Esophagus (tissue), 2 donors: ENCODE data around the gene PINLYP. TPM values are rescaled to one million over a fixed set of nuclear protein-coding genes. Genes with fewer than 3 reads are reported as not detected.
"Not testable (repeated sequence)": the region's sequence is repeated elsewhere in the genome, so short reads cannot be mapped to it uniquely, and the experiment has no call there.

Source experiments
- H3K27ac ChIP-seq, 2 donors: one replicate each; pipeline ENCODE4 v1.5.1; 2013; ENCODE audit warnings: low read depth in 2 of 2, mild to moderate bottlenecking in 2 of 2, inconsistent platforms in 1 of 2, low read length in 1 of 2, moderate library complexity in 1 of 2
- H3K27me3 ChIP-seq, 2 donors: one replicate each; pipeline ENCODE4 v1.6.1; 2013; ENCODE audit warnings: low read length in 2 of 2, control low read depth in 1 of 2, mild to moderate bottlenecking in 1 of 2; ENCODE audit not compliant: insufficient read depth in 2 of 2, control insufficient read depth in 1 of 2
- H3K36me3 ChIP-seq, 2 donors: one replicate each; pipeline ENCODE4 v1.6.1; 2013; ENCODE audit warnings: low read length in 1 of 2; ENCODE audit not compliant: control insufficient read depth in 2 of 2, insufficient read depth in 2 of 2
- H3K4me1 ChIP-seq, 2 donors: one replicate each; pipeline ENCODE4 v1.6.1; 2013; ENCODE audit warnings: low read length in 1 of 2; ENCODE audit not compliant: control insufficient read depth in 2 of 2, insufficient read depth in 2 of 2
- H3K4me3 ChIP-seq, 2 donors: one replicate each; pipeline ENCODE4 v1.5.1; 2013; ENCODE audit warnings: low read length in 2 of 2, mild to moderate bottlenecking in 2 of 2, low read depth in 1 of 2, moderate library complexity in 1 of 2
- H3K9me3 ChIP-seq, 2 donors: one replicate each; pipeline ENCODE4 v1.6.1; 2013; ENCODE audit warnings: mild to moderate bottlenecking in 2 of 2, low read depth in 1 of 2, low read length in 1 of 2, moderate library complexity in 1 of 2; ENCODE audit not compliant: control insufficient read depth in 2 of 2, insufficient read depth in 1 of 2
- WGBS, 2 donors: extraction: QIAGEN DNeasy Blood & Tissue Kit; methylation state at CpG; one replicate each; pipeline ENCODE4 v1.1.7; 2013; 5-methylcytosine and 5-hydroxymethylcytosine counted together
- polyA plus RNA-seq, 2 donors: library from polyadenylated mRNA; stranded (reverse); fragments of 200-250 nt; gene quantifications; one replicate each; pipeline ENCODE4 v1.2.3, GENCODE V29; 2013
- donor health status: healthy with polysubstance abuse.
- donor health status: Bipolar disorder and iron deficiency.

The PINLYP gene
- polyA plus RNA-seq, 2 donors = 13.5 to 17.6 TPM

DNA sequence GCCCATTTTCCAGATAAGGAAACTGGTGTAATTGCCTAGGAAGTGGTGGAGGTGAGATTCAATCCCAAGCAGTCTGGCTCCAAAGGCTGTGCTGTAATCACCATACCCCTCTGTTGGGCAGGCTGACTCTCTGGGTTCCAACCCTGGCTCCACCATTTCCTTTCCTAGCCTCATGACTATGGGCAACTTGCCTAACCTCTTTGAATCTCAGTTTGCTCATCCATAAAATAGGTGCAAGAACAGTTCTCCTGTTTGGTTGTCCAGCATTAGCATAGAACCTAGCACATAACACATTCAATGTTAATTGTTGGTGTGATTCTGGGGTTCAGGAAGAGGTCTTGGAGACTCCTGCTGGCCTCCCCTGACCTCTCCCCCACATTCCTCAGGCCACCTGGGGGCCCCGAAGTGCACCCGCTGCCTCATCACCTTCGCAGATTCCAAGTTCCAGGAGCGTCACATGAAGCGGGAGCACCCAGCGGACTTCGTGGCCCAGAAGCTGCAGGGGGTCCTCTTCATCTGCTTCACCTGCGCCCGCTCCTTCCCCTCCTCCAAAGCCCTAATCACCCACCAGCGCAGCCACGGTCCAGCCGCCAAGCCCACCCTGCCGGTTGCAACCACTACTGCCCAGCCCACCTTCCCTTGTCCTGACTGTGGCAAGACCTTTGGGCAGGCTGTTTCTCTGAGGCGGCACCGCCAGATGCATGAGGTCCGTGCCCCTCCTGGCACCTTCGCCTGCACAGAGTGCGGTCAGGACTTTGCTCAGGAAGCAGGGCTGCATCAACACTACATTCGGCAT, 23.0 kb downstream of the PINLYP start:
- no peak overlapping the region for H3K4me3 ChIP-seq
- H3K27me3 ChIP-seq = no peaks in the 10 kb centered on the region
- H3K4me1 ChIP-seq = peaks cover 7 to 8% of the 10 kb centered on the region in 2 donors
- H3K27ac ChIP-seq = no peak overlapping the region
- 93 to 95% methylated on average over 19 of the region's 19 CpGs for whole genome bisulfite sequencing, 2 donors
- H3K9me3 ChIP-seq = no peaks in the 10 kb centered on the region
- H3K36me3 ChIP-seq = peaks cover 10 to 12% of the 10 kb centered on the region in 2 donors

DNA sequence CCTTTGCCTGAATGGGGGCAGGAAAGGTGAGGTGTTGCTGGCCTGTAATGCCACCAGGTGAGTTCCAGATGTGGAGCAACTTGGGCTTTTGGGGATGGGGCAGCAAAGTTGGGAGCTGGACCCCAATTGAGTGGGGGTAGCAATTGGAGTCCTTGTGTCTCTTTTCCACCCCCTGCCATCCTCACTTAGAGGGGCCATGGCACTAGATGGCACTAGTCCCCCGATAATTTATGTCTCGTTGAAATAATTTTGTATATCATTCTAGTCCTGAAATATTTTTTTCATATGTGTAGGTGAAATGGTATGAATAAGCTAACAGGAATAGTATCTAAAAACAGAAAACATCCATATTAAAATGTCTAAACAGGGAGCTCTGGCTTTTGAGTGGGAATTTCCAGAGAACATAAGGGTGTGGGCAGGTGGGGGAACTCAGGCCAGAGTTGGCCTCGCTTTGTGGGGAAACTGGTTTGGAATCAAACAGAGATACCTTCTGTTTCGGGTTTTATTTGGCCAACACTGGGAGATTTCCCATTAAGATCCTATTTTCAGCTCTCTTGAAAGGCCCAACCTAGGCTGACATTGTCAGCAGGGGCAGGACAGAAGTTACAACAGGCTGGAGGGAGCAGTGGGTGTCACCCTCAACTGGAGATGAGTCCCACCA, 24.2 kb downstream of the PINLYP start:
- Histone ChIP-seq H3K9me3 (no peaks in the 10 kb centered on the region), H3K36me3 (peaks cover 10% of the 10 kb centered on the region in 2 donors), H3K27me3 (no peaks in the 10 kb centered on the region), H3K4me3 (no peak overlapping the region), H3K4me1 (peaks cover 7 to 8% of the 10 kb centered on the region in 2 donors), H3K27ac (no peak overlapping the region)
- 60 to 74% methylated on average over 4 of the region's 4 CpGs for WGBS, 2 donors

DNA sequence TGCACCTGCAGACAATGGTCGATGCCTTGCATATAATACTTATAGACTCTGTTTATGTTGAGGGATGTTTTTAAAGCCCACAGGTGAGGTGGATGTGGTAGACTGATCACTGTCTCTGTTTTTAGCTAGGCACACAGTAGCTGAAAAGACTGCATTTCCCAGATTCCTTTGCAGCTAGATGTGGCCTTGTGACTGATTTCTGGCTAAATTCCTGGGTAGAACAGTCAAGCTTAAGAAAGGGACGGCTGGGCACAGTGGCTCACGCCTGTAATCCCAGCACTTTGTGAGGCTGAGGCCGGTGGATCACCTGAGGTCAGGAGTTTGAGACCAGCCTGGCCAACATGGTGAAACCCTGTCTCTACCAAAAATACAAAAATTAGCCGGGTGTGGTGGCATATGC, 24.7 kb downstream of the PINLYP start:
- H3K27ac ChIP-seq, H3K4me1 ChIP-seq, H3K9me3 ChIP-seq, H3K4me3 ChIP-seq, H3K27me3 ChIP-seq: not testable (repeated sequence)
- peaks cover 10 to 12% of the 10 kb centered on the region in 2 donors for H3K36me3 ChIP-seq
- WGBS, 2 donors = 70 to 71% methylated on average over 5 of the region's 5 CpGs

DNA sequence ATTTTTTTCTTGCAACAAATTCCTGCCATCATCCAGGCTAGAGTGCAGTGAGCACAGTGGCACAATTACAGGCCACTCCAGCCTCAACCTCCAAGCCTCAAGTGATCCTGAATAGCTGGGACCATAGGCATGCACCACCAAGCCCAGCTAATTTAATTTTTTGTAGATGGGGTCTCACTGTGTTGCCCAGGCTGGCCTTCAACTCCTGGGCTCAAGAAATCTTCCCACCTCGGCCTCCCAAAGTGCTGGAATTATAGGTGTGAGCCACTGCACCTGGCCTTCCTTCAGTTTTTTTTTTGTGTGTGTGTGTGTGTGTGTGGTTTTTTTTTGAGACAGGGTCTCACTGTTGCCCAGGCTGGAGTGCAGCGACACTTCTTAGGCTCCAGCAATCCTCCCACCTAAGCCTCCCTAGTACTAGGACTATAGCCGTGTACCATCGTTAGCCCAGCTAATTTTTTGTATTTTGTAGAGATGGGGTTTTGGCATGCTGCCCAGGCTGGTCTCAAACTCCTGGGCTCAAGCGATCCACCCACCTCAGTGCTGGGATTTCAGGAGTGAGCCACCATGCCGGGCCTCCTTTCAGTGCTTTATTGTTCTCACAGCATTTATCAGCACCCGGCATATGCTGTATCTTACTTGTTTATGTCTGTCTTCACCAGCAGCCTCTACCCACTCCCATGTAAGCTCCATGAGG, 30.4 kb downstream of the PINLYP start:
- peak overlapping the region; percentile 9 to 40 for H3K27ac ChIP-seq

DNA sequence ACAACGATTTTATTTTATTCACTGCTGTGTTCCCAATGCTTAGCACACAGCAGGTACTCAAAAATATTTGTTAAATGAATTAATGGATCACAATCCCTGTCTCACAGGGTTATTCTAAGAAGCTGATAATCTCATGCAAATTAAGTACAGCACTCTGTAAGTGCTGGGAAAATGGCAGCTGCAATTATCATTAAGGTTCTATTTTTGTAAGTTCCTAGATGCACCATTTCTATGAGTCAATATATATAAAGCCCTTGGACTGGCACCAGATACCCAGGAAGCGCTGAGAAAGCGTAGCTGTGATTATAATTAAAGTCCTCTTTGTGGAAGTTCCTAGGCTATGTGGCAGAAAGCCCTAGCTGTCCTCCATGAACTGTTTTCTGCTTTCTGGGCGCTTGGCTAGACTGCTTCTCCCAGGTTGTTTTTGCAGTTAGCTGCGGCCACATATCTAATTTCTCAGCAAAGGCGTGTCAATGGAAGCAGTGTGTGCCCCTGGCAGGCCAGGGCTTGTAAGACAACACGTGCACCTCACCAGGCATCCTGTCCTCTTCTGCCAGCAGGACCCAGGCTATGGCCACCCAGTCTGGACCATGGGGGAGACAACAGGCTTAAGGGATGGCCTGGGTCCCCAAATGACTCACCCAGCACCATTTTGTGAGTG, 31.1 kb downstream of the PINLYP start:
- WGBS, 2 donors = 55 to 63% methylated on average over 7 of the region's 7 CpGs
- H3K27ac ChIP-seq = peak overlapping the region; percentile 33 to 59
- no peak overlapping the region for H3K4me3 ChIP-seq
- H3K9me3 ChIP-seq = no peaks in the 10 kb centered on the region
- peaks cover 2% of the 10 kb centered on the region in 2 donors for H3K36me3 ChIP-seq
- H3K4me1 ChIP-seq = no peaks in the 10 kb centered on the region
- no peaks in the 10 kb centered on the region for H3K27me3 ChIP-seq

More for the DNA sequence above, 30.4 kb downstream of the PINLYP start:
- Histone ChIP-seq H3K4me1 (no peaks in the 10 kb centered on the region), H3K4me3 (no peak overlapping the region), H3K27me3 (no peaks in the 10 kb centered on the region), H3K36me3 (peaks cover 2 to 7% of the 10 kb centered on the region in 2 donors), H3K9me3 (no peaks in the 10 kb centered on the region)
- WGBS, 2 donors = 73 to 79% methylated on average over 7 of the region's 7 CpGs

DNA sequence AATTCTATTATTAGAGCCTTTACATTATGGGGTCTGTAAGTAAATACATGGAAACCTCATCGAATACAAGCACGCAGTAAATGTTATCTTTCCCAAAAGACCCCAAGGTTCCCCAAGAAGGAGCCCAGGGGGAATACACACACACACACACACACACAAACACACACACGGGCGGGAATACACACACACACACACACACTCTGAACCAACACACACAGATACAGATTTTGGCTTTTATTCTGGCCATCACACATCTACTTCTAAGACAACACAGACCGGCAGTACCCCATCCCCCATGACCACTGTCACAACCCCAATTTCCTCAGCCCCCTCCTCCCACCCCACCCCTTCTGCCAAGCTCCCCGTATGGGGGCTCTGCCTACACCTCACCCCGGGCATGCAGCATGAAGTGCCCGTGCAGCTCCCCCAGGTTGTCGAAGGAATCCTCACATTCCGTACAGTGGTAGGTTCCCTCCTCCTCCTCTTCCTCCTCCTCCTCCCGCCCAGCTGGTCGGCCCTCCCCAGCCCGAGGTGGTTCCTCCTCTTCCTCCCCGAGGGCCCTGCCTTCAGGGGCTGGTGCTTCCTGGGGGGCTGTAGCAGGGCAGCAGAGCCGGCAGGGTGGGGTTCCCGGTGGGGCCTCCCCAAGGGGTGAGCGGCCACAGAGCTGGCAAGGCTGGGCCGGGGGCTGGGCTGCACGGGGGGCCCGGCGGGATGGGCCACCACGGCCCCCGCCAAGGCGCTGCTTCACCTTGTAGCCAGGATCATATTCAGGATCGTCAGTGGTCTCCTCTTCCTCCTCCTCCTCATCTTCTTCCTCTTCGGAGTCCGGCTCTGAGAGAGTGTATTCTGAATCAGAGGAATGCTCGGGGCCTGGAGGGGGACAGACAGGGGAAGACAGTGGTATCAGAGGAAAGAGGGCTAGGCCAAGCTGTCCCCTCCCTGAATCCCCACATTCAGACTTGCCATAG, 31.9 kb downstream of the PINLYP start:
- Histone ChIP-seq H3K9me3 (no peaks in the 10 kb centered on the region), H3K4me1 (no peaks in the 10 kb centered on the region), H3K4me3 (no peak overlapping the region), H3K27ac (peak overlapping the region in 1 of 2 donors; percentile 59), H3K27me3 (no peaks in the 10 kb centered on the region), H3K36me3 (peaks cover 5 to 8% of the 10 kb centered on the region in 2 donors)
- 73 to 79% methylated on average over 28 of the region's 28 CpGs for WGBS, 2 donors

DNA sequence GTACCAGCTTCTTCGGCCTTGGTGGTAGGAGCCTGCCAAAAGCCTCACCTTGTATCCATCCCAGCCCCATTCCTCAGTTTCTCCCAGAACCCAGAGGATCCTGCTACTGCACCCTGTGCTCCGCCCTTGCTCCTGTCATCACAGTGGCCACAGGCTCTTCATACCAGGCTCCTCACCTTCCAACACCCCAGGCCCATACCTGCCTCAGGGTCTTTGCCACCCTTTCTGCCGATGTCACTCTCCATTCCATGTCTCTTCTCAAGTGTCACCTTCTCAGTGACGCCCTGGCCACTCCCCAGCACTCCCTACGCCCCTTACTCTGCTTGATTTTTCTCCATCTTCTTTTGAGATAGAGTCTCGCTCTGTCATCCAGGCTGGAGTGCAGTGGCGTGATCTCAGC, 34.3 kb downstream of the PINLYP start:
- H3K27ac ChIP-seq = no peak overlapping the region
- no peaks in the 10 kb centered on the region for H3K9me3 ChIP-seq
- H3K36me3 ChIP-seq = peaks cover 9 to 15% of the 10 kb centered on the region in 2 donors
- H3K27me3 ChIP-seq = no peaks in the 10 kb centered on the region
- 89 to 91% methylated on average over 7 of the region's 7 CpGs for WGBS, 2 donors
- H3K4me1 ChIP-seq = no peaks in the 10 kb centered on the region
- H3K4me3 ChIP-seq = no peak overlapping the region

DNA sequence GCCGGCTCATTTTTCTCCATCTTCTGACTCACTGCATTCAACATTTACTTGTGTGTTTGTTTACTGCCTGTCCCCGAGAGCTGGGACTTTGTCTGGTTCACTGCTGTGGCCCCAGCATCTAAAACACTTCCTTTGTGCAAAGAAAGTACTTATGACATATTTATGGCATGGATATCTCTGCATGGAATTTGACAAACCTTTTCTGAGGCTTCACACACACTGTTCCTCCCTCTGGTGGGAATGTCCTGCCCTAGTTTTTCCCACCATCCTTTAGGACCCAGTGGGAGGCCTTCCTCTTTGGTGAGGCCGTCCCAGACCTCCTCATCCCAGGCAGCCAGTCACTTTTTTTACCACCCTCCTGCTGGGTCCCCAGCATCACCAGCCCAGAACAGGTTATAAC, 34.9 kb downstream of the PINLYP start:
- no peak overlapping the region for H3K4me3 ChIP-seq
- no peak overlapping the region for H3K27ac ChIP-seq
- 72 to 82% methylated on average over 3 of the region's 3 CpGs for WGBS, 2 donors
- no peaks in the 10 kb centered on the region for H3K4me1 ChIP-seq
- H3K9me3 ChIP-seq = no peaks in the 10 kb centered on the region
- no peaks in the 10 kb centered on the region for H3K27me3 ChIP-seq
- H3K36me3 ChIP-seq = peaks cover 7 to 15% of the 10 kb centered on the region in 2 donors
